Endothelial cell of hepatic sinusoid (primary cell): Measurements from ENCODE around the gene USP25.

Source experiments
- in situ Hi-C: cut with HindIII; loops from 2 replicates; pipeline ENCODE4 v1.10.0; 2017; ENCODE audit warnings: low sequenced_read_pairs

USP25 gene

GRCh38 chr21:15755125-15755524 lies 25.3 kb downstream of the USP25 start:
- in situ Hi-C loops, result no loop called here

- in situ Hi-C loops, result no loop called here
Observed at GRCh38 chr21:15759469-15759868, 29.7 kb downstream of the USP25 start.

- in situ Hi-C loops, result no loop called here
Observed at GRCh38 chr21:15761507-15762100, 31.8 kb downstream of the USP25 start.

GRCh38 chr21:15763359-15763758 lies 33.6 kb downstream of the USP25 start:
- in situ Hi-C loops, result no loop called here

GRCh38 chr21:15764878-15765277 lies 35.1 kb downstream of the USP25 start:
- in situ Hi-C loops, result no loop called here

- in situ Hi-C loops, result no loop called here
Observed at GRCh38 chr21:15766952-15767603, 37.3 kb downstream of the USP25 start.

- in situ Hi-C loops, result no loop called here
Observed at GRCh38 chr21:15768045-15768601, 38.3 kb downstream of the USP25 start.

GRCh38 chr21:15768853-15769252 lies 39.1 kb downstream of the USP25 start:
- in situ Hi-C loops, result no loop called here

GRCh38 chr21:15771311-15771710 lies 41.5 kb downstream of the USP25 start:
- in situ Hi-C loops, result no loop called here

GRCh38 chr21:15772654-15773053 lies 42.9 kb downstream of the USP25 start:
- in situ Hi-C loops, result no loop called here

GRCh38 chr21:15774590-15774989 lies 44.8 kb downstream of the USP25 start:
- in situ Hi-C loops, result no loop called here

GRCh38 chr21:15775291-15775690 lies 45.5 kb downstream of the USP25 start:
- in situ Hi-C loops, result no loop called here

- in situ Hi-C loops, result no loop called here
Observed at GRCh38 chr21:15775981-15776380, 46.2 kb downstream of the USP25 start.

- in situ Hi-C loops, result no loop called here
Observed at GRCh38 chr21:15776818-15777217, 47.0 kb downstream of the USP25 start.

- in situ Hi-C loops, result no loop called here
Observed at GRCh38 chr21:15781986-15782385, 52.2 kb downstream of the USP25 start.

GRCh38 chr21:15788847-15789523 lies 59.2 kb downstream of the USP25 start:
- in situ Hi-C loops, result no loop called here

- in situ Hi-C loops, result no loop called here
Observed at GRCh38 chr21:15793109-15793508, 63.3 kb downstream of the USP25 start.

GRCh38 chr21:15793550-15794235 lies 63.9 kb downstream of the USP25 start:
- in situ Hi-C loops, result no loop called here

GRCh38 chr21:15794277-15794912 lies 64.6 kb downstream of the USP25 start:
- in situ Hi-C loops, result no loop called here

- in situ Hi-C loops, result no loop called here
Observed at GRCh38 chr21:15795533-15795932, 65.8 kb downstream of the USP25 start.
